LNCaP clone FGC (cell line): ENCODE results near the gene ADAMTS7.

Experiments
- DNase-seq: peaks from one replicate; pipeline ENCODE4 v3.0.0-alpha.2; 2011; ENCODE audit warnings: low read depth
- H3K4me3 ChIP-seq: 2 replicates; pipeline ENCODE4 v1.5.1; 2011; ENCODE audit warnings: mild to moderate bottlenecking, low read depth, low read length, control low read depth
- TF ChIP-seq, protein P1 (sequence below): IDR thresholded peaks from 2 replicates; pipeline ENCODE4 v1.5.1; 2012; ENCODE audit warnings: mild to moderate bottlenecking; ENCODE audit not compliant: control insufficient read depth, insufficient read depth; ENCODE audit errors: extremely low read depth

ADAMTS7 gene

DNA sequence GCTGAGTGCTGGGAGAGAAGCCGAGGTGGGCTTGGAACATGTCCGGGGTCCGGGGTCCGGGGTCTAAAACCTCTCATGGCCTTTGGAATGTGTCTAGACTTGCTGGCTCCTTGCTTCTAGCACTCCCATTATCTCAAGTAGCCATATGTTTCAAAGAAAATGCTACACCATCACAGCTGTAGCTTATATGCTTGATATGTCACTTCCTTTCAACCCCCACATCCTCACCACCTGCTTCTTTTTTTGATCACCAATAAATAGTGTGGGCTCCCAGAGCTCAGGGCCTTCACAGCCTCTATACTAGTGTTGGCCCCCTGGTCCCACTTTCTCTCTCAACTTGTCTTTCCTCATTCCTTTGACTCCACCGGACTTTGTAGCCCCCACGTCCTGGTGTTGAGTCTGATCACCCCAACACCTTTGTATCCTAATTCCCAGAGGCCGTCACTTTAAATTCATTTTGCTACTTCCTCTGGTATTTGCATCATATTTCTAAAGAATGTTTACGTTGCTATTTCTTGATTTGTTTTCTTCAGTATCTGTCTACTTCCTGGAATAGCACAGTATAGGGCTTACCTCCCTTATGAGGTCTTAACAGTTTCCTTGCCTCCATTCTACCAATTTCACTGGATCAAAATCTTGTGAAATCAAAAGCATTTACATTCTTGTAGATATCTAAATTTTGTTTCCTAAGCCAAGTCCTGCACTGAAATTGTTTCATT lies 98.3 kb downstream of the ADAMTS7 start:
- no peak for DNase-seq
- no peak overlapping the region for H3K4me3 ChIP-seq
- TF ChIP-seq, protein P1, sequence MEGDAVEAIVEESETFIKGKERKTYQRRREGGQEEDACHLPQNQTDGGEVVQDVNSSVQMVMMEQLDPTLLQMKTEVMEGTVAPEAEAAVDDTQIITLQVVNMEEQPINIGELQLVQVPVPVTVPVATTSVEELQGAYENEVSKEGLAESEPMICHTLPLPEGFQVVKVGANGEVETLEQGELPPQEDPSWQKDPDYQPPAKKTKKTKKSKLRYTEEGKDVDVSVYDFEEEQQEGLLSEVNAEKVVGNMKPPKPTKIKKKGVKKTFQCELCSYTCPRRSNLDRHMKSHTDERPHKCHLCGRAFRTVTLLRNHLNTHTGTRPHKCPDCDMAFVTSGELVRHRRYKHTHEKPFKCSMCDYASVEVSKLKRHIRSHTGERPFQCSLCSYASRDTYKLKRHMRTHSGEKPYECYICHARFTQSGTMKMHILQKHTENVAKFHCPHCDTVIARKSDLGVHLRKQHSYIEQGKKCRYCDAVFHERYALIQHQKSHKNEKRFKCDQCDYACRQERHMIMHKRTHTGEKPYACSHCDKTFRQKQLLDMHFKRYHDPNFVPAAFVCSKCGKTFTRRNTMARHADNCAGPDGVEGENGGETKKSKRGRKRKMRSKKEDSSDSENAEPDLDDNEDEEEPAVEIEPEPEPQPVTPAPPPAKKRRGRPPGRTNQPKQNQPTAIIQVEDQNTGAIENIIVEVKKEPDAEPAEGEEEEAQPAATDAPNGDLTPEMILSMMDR, result no peak

DNA sequence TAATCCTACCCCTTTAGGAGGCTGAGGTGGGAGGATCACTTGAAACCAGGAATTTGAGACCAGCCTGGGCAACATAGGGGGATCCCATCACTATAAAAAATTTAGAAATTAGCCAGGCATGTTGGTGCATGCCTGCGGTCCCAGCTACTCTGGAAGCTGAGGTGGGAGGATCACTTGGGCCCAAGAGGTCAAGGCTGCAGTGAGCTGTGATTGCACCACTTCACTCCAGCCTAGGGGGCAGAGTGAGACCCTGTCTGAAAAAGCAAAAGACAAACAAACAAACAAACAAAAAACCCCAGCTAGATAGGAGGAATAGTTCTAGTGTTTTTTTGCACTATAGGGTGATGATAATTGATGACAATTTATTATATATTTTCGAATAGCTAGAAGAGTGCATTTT lies 99.6 kb downstream of the ADAMTS7 start:
- no peak overlapping the region for H3K4me3 ChIP-seq
- TF ChIP-seq, protein P1, result no peak
- DNase-seq, result no peak

DNA sequence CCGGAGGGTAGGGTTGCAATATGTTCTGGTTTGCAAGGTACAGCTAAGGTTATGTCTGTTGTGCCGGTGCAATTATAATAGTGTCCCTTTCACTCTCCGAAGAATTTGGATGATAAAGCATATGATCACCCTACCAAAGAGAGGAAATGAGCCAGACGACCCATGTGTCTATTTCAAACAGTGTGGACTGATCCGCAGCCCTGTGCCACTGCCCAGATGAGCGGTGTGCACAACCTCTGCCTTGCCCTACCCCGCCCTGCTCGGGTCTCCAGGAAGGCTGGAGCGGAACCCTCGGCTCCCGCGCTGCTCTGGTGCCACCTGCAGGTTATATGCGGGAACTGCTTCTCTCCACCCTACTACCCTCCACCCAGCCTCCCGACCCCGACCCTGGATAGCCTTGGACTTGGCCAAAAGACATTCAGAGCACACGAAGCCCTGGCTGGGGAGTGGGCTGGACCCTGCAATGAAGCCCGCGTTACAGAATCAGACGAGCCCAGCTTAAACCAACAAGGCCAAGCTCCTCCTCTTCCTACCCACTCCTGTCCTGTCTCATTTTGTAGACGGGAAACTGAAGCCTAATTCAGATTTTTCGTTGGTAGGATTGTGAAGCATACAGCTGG lies 101.9 kb downstream of the ADAMTS7 start:
- H3K4me3 ChIP-seq, result no peak overlapping the region
- TF ChIP-seq, protein P1, result peak; percentile 90
- no peak for DNase-seq
